DMS79 treated with DMSO at 0.1 percent for 48 hours (cell line): ENCODE results near the gene MAGI2.

Experiments used
- DNase-seq: peaks from one replicate; lab custom pipeline; 2025; lab: John Stamatoyannopoulos, UW

MAGI2 gene

DNA sequence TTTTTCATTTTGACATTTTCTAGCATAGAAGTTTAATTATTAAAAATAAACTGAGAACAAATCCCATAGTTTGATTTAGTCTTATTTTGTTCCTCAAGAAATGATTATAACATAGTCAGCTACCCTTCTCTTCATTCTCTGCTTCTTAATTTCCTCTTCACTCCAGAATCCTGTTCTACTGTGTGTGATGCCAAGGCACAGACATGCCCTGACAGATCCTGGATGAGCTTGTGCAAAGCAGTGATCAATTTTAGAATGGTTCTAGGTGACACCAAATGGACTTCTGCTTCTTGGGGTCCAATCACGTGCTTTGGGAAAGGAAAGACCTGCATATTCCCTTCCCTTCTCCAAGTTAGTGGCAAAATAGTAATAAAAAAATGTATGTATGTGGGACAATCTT lies 665.6 kb downstream of the MAGI2 start:
- no peak for DNase-seq

DNA sequence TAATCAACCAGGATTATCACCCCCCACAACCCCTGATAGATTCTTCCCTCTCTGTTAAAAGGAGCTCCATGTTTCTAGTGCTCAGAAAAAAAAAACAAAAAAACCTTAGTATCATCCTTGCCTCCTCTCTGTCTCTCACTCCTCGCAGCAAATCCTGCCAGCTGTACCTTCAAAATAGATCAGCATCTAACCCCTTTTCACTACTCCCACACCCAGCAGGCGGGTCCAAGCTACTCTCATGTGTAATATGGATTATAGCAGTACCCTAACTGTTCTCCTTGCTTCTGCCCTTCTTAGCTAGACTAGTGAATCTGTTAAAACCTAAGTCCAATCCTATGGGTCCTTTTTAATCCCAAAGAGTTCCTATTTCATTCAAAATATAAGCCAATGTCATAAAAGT lies 667.4 kb downstream of the MAGI2 start:
- no peak for DNase-seq

DNA sequence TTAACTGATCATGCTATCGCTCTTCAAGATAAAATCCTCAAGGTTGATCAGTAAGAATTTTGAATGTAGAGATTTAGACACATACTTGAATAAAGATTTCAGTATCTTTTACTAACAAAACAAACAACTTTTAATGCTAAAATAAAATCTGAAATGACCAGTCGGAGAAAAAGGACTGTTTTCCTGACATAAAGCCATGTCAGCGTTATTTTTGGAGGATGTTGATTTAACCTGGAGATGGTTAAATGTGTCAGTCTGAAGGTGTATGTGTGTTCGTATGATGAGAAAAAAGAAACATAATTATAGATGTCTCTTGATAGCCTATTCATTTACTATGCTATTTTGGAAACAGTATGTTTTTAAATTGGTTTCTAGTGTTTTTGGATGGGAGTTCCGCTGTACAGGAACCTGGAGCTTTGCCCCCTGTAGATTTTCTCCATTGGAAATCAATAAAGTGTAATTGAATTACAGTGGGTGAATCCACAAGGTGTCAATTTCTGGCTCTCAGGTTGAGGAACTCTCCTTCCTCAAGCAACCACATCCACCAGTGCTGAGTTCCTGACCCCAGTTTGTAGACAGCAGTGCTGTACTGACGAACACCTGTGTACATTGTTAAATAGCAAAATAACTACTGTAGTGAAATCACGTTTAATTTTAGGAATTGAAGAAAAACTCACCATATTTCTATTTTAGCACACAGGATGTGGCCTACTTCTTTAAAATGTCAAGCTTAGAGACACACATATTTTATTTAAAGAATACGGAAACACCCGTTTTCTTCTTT lies 670.1 kb downstream of the MAGI2 start:
- DNase-seq, result no peak

DNA sequence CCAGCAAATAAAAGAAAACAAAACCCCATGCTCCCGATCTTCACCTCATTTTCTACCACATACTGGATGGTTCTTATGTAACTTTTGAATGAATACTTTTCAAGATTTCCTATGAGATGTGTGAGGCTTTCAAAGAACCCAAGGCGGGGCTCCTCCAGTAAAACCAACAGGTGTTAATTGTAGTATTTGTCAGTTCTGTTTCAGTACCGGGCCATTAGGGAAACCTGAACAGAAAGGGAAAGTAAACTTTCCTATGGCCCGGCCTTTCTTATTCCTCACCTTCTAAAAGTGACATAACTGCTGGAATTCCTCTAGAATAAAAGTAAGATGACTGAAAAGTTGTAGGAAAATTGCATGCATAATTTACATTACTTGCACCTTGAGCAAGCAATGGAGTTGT lies 672.9 kb downstream of the MAGI2 start:
- DNase-seq, result no peak

DNA sequence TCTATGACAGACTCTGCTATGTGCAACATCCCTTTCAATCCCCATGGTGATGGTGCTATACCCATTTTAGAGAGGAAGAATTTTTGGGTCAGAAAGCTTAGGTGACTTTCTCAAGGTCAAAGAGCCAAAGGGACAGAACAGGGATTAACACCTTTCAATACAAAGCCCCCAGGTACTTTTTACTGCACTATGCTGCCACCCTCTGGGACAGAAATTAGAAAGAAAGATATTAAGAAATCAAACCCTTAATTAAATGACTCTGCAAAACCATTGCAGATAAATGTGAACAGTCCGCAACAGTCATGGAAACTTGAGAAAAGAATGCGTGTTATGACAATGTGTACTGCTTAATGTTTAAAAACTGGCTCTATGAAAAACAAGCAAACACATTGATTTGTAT lies 673.7 kb downstream of the MAGI2 start:
- DNase-seq, result no peak

DNA sequence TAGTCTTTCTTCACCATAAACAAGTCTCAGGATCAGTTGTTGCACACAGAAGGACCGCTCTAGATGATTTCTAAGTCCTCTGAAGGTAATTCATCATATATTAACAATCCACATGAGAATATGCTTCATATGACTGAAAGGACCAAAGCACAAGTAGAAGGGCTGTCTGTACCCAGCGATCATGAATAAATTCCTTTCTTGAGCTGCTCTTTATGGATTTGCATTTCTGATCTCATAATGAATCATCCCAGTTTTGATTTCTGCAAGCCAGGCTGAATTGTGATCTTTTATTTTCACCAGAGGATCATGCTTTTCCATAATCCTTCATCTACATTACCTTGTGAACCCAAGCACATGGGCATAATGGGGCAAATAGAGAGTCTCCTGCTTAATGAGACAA lies 675.6 kb downstream of the MAGI2 start:
- no peak for DNase-seq

DNA sequence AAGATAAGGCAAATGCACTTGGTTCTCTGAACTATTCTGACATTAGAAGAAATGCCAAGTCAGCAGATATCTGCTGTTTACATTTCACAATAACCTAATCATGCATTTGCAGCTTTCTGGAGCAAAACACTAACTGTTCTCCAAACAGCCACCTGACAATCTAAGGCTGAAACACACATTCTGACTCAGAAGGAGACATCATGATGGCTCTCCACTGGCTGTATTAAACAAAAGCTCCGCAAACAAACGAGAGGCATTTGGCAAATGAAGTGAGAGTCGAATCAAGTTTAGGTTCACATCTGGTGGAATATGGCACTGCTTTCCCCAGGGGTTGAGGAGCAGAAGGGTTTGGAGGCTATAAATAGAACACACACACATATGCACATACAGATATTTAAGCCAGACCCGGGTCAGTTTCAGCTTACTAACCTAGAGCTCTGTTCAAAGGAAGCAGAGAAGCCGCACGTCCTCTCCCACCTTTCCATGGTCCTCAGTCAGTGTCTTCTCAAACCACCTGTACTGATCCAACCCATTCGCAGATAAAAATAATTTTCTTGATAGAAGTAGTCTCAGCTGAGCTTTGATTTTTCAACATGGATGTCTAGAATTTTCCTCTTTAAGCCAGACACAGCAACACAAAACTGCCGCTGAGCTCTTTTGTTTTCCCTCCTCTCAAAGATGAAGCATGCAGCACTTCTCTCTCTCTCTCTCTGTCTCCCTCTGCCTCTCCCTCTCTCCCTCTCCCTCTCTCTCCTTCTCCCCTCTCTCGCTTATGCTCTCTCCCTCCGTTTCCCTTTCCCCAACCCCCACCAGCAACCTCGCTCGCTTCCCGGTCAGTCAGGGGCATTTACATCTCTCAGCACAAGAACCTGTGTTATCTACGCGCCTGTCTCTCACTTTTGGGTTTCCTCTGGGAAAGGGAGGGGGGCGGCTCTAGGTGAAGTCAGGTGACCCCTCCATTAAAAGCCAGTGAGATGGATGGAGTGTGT lies 682.8 kb downstream of the MAGI2 start:
- peak; percentile 21 for DNase-seq

DNA sequence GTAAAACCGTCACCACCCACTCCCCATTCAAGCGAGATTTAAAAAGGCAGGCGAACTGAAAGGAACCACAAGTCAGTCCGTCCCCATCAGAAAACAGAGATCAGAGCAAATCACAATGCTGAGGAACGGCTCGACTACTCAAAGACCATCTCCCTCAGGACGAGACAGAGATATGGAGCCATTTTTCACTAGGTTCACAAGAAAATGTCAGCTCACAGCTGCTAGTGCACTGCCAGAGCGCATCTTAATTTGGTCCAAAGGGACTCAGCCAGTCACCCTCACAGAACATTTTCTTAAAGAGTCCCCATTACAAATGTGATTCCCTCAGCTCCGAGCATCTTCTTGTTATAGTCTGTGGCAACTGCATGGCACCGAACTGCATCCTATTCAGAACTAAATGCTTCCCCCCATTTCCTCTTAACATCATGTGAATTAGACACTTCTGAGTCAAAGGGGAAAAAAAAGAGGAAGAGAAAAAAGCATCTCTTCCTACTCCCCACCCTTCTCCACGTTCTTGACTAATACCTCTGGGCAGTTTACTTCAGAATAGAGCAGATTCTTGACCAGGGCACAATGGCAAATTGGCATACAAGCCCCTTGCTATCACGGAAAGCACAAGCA lies 683.9 kb downstream of the MAGI2 start:
- peak; percentile 40 for DNase-seq

DNA sequence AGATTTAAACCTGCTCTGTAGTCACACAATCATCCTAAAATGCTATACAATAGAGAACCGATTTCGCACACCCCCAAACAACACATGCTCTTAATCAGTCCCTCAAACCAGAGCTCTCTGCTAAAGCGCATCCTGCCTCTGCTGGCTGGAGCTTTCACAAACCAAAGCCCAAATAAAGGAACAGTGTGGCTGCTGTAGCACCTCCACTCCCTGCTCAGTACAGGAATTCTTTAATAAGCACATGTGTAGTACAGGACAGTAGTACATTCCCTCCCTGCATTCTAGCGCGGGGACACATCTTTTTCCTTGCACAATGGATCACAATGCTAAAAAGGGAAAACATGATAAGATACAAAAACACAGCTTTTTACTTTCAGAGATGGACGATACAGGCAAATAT lies 684.6 kb downstream of the MAGI2 start:
- no peak for DNase-seq

DNA sequence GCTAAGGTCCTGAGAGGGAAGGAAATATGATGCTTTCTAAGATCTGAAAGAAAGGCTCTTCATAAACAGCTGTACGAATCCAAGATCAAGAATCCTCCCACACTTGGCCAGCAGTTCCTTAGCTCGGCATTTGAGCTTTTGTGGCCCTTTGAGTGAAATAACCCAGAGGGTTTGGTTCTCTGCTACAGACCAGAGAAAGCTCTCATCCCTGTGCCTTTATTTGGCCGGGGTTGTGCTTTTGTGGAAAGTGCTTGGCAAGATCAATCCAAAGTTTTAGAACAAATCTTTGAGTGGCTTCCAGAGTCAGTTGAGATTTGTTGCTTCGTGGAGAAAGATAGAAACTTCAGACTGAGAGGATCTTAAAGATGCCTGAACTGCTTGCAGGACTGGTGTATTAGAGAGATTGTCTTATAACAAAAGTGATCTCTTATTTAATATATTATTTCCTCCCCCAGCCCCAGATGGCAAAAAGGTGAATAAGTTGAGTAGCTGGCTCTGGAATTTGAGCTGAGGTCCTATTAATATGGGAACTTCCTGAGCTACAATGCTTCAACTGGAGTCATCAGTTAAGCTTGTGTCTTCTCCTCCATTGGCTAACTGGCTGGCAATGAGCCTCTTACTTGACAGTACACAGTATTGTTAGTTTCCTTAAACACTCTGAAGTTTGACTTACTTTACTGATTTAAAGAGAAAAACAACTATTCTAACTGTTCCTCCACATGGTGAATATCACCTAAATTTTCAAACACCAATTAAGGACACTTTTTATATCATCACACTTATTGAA lies 687.3 kb downstream of the MAGI2 start:
- no peak for DNase-seq

DNA sequence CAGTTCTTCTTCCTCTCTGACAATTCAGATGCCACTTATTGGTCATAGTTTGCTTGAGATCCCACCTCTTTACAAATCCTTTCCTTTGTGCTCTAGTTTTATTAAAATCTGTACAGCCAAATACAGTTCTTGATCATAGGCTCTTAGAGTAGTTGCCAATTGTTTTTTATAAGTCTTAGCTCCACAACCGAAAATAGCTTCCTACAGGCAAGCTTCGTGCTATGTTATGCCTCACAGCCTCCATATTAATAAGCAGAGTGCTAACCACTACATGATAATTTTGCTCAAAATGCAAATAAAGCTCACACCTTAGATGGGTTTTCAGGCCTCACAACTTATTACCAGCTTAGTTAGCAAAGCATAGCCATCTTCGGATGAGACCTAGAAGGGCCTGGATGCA lies 688.9 kb downstream of the MAGI2 start:
- no peak for DNase-seq

DNA sequence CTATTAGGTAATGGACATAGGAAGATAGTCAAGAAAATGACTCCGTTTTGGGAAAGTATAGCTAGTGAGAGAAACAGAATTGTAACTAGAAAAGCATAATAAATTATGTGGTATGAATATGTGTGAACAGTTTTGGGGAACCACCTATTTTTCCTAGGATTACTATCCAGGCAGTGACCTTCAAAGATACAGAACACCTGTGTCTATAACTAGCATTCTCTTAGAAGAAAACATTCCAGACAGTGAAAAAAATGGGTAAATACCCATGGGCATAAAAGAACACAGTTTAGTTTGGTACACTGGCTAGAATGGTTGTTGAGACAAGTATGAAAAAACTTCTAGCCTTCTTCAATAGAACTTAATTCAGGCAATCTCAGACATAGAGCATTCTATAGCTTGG lies 690.8 kb downstream of the MAGI2 start:
- no peak for DNase-seq

DNA sequence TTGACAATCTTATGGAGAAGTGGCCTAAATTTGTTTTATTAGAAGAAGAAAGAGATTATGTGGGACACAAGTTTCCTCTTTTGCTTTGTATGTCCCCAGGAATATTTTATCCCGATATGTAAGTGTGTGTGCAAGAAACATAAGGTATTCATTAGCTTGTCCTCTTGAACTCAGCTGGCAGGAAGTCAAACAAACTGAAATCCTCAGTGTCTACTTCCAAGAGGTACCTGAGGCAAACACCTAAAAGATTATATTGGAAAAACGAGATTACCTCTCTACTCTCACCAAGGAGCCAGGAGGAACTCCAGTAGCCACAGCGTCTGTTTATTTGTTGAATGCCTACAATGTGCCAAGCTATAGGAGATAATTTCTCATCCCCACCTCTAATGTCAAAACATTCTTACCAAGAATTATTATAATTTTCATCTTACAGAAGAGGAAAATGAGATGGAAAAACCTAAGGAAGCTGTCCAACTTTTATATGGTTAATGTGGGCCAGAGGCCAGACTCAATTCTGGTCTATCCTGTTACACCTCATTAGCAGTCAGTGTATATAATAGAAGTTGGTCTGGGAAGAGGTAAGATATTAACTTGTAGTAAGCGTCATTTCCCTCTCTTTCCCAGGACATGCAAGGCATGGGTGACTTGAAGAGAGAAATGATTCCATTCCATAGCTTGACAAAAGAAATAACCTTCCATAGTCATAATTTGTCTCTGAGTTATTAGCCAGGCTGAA lies 692.7 kb downstream of the MAGI2 start:
- DNase-seq, result no peak

DNA sequence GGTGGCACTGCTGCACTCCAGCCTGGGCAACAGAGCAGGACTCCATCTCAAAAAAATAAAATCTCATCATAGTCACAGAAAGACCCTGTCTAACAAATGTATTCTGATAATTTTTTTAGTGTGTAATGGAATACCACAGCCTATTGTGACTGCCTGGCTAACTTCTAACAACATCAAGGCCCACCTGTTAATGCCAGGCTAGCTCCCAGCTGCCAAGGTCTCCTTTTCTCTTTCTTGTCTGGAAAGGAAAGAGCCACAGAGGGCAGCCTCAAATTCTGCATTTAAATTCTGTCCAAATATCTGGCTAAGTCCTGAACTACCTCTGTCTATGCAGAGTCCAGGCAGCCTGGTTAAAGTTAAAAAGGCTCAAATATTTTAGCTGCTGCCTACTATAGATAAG lies 700.9 kb downstream of the MAGI2 start:
- no peak for DNase-seq

DNA sequence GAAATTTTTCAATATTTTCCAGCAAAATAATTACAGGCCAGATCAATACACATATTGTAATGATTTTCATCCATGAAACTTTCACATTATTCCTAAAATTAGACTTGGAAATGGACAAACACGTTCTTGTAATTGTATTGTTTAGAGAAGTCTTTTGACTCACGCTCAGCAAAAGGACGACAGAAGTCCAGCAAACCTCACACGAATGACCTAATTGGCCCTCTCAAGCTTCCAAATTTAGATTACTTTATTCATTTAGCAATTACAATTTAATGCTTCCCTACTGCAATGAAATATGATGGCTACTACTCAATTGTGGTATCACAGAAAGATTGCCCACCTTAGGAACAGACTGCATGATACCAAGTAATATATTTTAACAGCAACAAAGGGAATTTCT lies 702.2 kb downstream of the MAGI2 start:
- DNase-seq, result no peak

DNA sequence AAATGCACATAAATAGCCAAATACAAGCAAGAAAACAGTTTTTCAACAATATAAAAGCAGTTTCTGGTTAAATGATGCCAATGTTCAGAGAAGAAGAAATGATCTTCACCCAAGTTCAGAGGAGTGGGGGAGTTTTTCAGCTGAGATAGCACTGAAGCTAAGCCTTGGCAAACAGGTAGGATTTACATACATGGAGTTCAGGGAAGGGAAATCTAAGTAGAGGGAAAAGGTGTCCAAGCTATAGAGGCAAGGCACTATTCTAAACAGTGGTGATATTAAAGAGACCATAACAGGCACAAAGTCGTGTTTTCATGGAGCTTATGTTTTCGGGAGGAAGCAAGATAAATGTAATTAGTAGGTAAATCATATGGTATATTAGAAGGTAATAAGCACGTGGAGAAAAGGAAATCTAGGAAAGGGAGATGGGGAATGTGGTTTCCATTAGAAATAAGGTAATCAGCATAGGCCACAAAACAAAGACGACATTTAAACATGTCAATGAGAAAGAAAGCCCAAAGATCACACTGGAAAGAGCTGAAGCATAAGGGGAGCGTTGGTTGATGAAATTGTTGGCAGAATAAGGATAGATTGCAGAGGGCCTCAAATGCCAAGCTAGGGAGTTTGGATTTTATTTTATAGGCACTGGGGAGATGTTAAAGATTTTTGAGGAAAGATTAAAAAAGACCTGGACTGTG lies 704.3 kb downstream of the MAGI2 start:
- DNase-seq, result no peak

DNA sequence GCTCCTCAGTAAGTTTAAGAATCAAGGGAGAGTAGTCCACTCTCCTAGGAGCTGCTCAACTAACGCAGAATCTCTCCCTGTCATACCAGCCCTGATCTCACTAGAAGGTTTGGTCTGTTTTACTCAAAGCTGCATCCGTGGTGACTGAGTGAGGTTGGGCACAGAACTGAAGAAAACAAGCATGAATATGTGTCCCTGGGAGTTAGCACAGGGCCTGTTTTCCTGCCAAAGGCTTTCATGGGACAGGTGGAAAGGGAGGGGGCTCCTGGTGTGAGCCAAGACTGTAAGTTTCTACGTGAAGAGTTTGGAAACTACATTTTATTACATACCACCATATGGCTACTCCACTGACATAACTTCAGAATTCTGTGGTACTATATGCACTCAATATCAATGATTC lies 705.9 kb downstream of the MAGI2 start:
- DNase-seq, result no peak

DNA sequence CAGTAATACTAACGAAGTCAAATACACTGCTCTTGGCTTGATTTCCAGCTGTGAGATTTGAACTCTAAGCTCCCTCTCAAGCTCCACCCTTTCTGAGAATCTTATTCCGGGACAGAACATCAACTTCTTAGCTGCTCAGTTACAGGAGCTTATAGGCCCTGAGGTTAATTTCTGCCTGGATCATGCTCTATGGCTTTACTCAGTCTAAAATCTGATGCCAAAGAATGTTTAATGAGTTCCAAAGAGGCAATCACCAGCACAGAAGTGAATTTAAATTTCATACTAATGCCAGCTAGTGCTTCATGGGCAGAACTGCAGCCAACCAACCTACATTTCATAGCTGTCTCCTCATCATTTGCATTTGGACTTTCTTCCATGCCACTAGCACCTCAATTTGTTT lies 707.2 kb downstream of the MAGI2 start:
- no peak for DNase-seq

DNA sequence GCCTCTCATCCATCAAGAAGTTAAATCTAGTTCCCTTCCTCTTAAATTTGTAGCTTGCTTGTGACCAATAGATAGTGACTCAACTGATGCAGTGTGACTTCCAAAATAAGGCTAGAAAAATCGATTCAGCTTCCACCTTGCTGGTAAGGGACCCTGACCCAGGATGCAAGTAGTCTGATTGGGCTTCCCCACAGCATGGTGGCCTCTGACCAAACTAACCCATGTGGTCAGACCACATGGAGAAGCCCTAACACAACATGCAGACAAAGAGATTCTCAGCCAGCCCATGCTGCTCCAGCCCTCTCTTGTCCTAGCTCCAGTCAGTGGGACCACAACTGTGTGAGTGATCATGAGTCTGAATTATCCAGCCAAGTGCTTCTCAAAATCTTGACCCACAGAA lies 710.8 kb downstream of the MAGI2 start:
- no peak for DNase-seq

DNA sequence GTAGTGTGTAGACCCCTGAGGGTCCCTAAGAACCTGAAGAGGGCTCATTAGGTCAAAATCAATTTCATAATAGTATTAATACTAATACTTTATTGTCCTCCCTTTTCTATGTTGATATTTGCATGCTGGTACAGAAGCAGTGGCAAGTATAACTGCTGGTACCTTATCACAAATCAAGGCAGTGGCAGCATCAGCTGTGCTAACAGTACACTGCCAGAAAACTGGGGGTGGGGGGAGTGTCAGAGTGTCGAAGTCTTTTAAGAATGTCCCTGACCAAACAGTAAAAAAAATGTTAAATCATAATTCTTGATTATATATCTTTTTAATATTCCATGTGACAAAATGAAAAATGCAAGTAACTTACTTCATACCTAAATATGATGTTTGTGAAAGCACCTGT lies 716.9 kb downstream of the MAGI2 start:
- DNase-seq, result no peak

DNA sequence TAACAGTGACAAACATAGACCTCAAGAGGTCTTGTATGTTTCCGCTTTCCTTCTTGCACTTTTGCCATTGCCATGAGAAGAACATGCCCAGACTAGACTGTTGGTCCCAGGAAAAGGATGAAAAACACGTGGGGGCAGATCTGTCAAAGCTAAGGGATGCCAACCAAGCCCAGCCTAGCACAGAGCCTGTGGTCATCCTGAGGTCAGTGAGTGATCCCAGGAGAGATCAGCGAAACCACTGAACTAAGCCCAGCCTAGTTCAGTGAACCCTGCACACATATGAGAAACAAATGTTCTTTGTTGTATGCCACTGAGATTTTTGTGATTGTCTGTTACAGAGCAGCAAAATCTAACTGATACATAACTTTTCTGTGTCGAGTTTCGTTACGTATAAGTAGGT lies 718.8 kb downstream of the MAGI2 start:
- no peak for DNase-seq
